Testis (tissue), 3 donors: ENCODE data around the gene HBA2. TPM values are rescaled to one million over a fixed set of nuclear protein-coding genes. Genes with fewer than 3 reads are reported as not detected.

Source experiments
- DNase-seq: peaks from one replicate; pipeline ENCODE4 v3.0.0-alpha.2; 2019
- H3K27ac ChIP-seq, 2 donors: fragments of 200-600 bp; sonication (generic); one replicate each; pipeline ENCODE4 v1.5.1; 2019
- H3K27me3 ChIP-seq: fragments of 200-600 bp; sonication (generic); one replicate; pipeline ENCODE4 v1.5.1; 2019
- H3K36me3 ChIP-seq: fragments of 200-600 bp; sonication (generic); one replicate; pipeline ENCODE4 v1.5.1; 2017; ENCODE audit warnings: low read depth; ENCODE audit errors: missing control alignments
- H3K4me1 ChIP-seq: fragments of 200-600 bp; sonication (generic); one replicate; pipeline ENCODE4 v1.5.1; 2019
- H3K4me3 ChIP-seq, 2 donors: fragments of 200-600 bp; sonication (generic); one replicate each; pipeline ENCODE4 v1.5.1; 2017 to 2019
- H3K9me3 ChIP-seq: fragments of 200-600 bp; sonication (generic); one replicate; pipeline ENCODE4 v1.5.1; 2017
- POLR2A ChIP-seq: fragments of 450-650 bp; IDR thresholded peaks from one replicate; pipeline ENCODE4 v1.6.1; 2017; ENCODE audit warnings: antibody characterized with exemption, mild to moderate bottlenecking, moderate library complexity
- WGBS, 2 donors: methylation state at CpG; one replicate each; pipeline ENCODE4 v1.1.5; 2018; 5-methylcytosine and 5-hydroxymethylcytosine counted together
- intact Hi-C: fragments of 100-400 bp; cut with DNase I; formaldehyde crosslinking; loops from one replicate; pipeline ENCODE4 v1.15.1; 2023; ENCODE audit warnings: low total_unique reads
- polyA plus RNA-seq: library from polyadenylated mRNA; stranded (reverse); fragments of 350-450 nt; fragmentation: Illumina TruSeq; extraction: RNeasy Lipid Tissue Mini Kit (QIAGEN cat#74804); gene quantifications from one replicate; pipeline ENCODE4 v1.2.3, GENCODE V29; 2014; ENCODE audit warnings: low read depth, low replicate concordance; ENCODE audit not compliant: insufficient read depth
- total RNA-seq, 2 donors: library from RNA; depleted of rRNA; stranded (reverse); fragments of >200 nt; gene quantifications; one replicate each; pipeline ENCODE4 v1.2.3, GENCODE V29; 2016
- TF ChIP-seq, protein P1 (sequence below), 3 experiments: fragments of 450-650 bp in 2 of 3; fragments of 200-600 bp in 1 of 3; sonication (generic) in 1 of 3; IDR thresholded peaks; one replicate each; pipeline ENCODE4 v1.5.1; 2016 to 2019; ENCODE audit warnings: antibody characterized with exemption in 3 of 3, mild to moderate bottlenecking in 2 of 3, moderate library complexity in 1 of 3

HBA2 gene
- total and polyA plus RNA-seq, 3 donors from 2014 or later = 7.1 to 68.9 (median 27.4) TPM

DNA sequence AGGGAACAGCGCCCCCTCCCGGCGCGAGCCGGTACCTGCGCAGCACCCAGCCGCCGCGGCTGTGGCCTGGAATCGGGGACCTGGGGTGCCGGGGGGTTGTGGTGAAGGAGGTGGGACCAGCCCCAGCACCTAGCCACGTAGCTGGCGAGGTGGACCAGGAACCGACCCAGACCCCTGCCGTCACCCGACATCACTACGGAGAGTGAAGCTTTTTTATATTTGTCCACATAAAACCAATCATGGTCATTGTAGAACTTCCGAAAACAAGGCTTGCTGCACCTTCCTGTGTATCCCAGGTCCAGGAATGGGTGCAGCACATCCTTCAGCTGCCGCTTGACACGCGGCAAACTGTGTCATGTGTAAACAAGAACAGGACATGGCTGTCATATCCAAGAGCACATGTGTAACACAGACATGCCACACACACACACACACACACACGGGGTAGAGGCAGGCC lies 8.9 kb downstream of the HBA2 start:
- WGBS, 2 donors = 9 to 24% methylated on average over 10 of the region's 22 CpGs
- H3K9me3 ChIP-seq = no peaks in the 10 kb centered on the region
- no peaks in the 10 kb centered on the region for H3K27me3 ChIP-seq
- TF ChIP-seq, protein P1, sequence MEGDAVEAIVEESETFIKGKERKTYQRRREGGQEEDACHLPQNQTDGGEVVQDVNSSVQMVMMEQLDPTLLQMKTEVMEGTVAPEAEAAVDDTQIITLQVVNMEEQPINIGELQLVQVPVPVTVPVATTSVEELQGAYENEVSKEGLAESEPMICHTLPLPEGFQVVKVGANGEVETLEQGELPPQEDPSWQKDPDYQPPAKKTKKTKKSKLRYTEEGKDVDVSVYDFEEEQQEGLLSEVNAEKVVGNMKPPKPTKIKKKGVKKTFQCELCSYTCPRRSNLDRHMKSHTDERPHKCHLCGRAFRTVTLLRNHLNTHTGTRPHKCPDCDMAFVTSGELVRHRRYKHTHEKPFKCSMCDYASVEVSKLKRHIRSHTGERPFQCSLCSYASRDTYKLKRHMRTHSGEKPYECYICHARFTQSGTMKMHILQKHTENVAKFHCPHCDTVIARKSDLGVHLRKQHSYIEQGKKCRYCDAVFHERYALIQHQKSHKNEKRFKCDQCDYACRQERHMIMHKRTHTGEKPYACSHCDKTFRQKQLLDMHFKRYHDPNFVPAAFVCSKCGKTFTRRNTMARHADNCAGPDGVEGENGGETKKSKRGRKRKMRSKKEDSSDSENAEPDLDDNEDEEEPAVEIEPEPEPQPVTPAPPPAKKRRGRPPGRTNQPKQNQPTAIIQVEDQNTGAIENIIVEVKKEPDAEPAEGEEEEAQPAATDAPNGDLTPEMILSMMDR (IDR thresholded peaks at IDR 0.05) = peak in 2 of 3 experiments; percentile 93 to 97
- no peak for TF ChIP-seq POLR2A
- intact Hi-C loops = no loop called here
- H3K36me3 ChIP-seq = no peaks in the 10 kb centered on the region
- H3K27ac ChIP-seq = no peak overlapping the region
- H3K4me3 ChIP-seq = peak overlapping the region in 1 of 2 donors; percentile 54
- peaks cover 11% of the 10 kb centered on the region for H3K4me1 ChIP-seq
- DNase-seq = no peak

DNA sequence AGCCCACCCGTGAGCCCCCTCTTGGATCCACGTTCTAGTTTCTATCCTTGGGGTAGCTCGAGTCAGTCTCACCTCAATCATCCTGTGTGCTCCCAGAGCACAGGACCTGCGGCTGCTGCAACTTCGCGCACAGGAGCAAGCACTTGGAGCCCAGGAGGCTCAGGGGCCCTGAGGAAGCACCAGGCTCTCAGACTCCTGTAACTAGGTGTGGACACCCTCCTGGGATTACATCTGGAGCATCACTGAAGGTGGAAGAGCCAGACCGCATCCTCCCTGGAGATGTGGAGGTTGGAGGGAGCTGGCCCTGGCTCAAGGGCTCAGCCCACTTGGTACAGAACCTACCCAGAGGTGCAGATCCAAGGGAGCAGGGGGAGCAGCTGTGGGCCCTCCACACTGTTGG lies 10.3 kb downstream of the HBA2 start:
- 75 to 79% methylated on average over 7 of the region's 7 CpGs for WGBS, 2 donors

DNA sequence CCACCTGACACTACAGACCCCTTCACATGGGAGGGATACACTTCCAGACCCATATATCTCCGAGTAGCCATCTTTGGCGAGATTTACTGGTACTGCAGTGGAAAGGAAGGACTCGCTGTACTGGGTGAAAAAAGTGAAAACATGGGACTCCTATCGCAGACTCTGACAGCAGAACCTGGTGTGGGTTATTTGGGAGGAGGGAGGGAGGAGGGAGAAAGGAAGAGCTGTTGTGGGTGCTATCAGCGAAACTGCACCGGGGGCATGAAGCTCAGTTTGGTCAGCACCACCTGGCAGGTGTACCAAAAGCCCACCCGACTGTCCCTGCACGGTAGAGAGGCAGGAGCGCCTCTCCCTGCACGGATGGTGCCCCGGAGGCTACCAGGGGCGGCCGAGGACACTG lies 12.5 kb downstream of the HBA2 start:
- no peaks in the 10 kb centered on the region for H3K9me3 ChIP-seq
- no peak for DNase-seq
- H3K27ac ChIP-seq = no peak overlapping the region
- no peaks in the 10 kb centered on the region for H3K36me3 ChIP-seq
- no peaks in the 10 kb centered on the region for H3K27me3 ChIP-seq
- H3K4me1 ChIP-seq = peaks cover 11% of the 10 kb centered on the region
- 77 to 79% methylated on average over 10 to 13 of the region's 13 CpGs for WGBS, 2 donors
- TF ChIP-seq, protein P1 (IDR thresholded peaks at IDR 0.05) = no peak
- no peak for TF ChIP-seq POLR2A
- intact Hi-C loops = no loop called here
- no peak overlapping the region for H3K4me3 ChIP-seq

More for the DNA sequence above, 10.3 kb downstream of the HBA2 start:
- H3K27ac ChIP-seq = no peak overlapping the region
- H3K9me3 ChIP-seq = no peaks in the 10 kb centered on the region
- DNase-seq = no peak
- TF ChIP-seq POLR2A = no peak
- TF ChIP-seq, protein P1 (IDR thresholded peaks at IDR 0.05) = no peak
- H3K4me3 ChIP-seq = no peak overlapping the region
- peaks cover 11% of the 10 kb centered on the region for H3K4me1 ChIP-seq
- no peaks in the 10 kb centered on the region for H3K36me3 ChIP-seq
- intact Hi-C loops = no loop called here
- H3K27me3 ChIP-seq = no peaks in the 10 kb centered on the region

DNA sequence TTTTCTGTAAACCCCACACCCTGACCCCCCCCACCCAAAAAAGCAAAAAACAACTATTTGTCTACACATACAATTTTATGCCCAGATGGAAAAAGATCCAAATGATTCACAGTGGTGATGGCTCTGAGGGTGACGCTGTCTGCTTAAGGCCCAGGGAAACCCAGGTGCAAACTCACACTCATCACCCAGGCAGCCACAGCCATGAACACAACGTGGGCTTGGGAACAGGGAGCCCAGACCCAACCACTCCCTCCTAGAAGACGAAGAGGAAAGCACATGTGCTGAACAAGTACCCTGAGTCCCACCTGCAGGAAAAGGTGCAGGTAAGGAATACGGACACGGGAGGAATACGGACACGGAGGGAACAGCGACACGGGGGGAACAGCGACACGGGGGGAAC lies 13.0 kb downstream of the HBA2 start:
- intact Hi-C loops = no loop called here
- H3K36me3 ChIP-seq = no peaks in the 10 kb centered on the region
- TF ChIP-seq, protein P1 (IDR thresholded peaks at IDR 0.05) = no peak
- WGBS, 2 donors = 65 to 69% methylated on average over 6 of the region's 11 CpGs
- peaks cover 7% of the 10 kb centered on the region for H3K4me1 ChIP-seq
- no peak overlapping the region for H3K27ac ChIP-seq
- no peaks in the 10 kb centered on the region for H3K27me3 ChIP-seq
- DNase-seq = no peak
- no peak overlapping the region for H3K4me3 ChIP-seq
- H3K9me3 ChIP-seq = no peaks in the 10 kb centered on the region

DNA sequence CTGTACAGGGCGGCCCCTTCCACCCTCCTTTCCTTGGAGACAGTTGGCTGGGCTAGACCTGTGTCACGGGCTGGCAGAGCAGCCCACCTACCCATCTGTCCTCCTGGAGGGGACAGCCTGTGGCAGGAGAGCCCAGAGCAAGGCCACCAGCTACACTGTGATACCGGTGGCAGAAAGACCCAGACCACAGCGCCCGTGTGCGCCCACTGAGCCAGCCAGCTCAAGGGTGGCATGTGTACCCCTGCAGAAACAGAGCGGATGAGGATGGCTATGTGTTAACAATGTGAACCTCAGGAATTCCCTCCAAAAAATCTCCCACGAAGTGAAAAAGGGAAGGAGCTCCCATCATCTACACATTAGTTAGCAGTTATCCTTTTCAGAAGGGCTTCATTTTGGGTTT lies 14.7 kb downstream of the HBA2 start:
- no peaks in the 10 kb centered on the region for H3K36me3 ChIP-seq
- H3K9me3 ChIP-seq = no peaks in the 10 kb centered on the region
- H3K4me3 ChIP-seq = no peak overlapping the region
- H3K27ac ChIP-seq = no peak overlapping the region
- no peak for TF ChIP-seq POLR2A
- TF ChIP-seq, protein P1 (IDR thresholded peaks at IDR 0.05) = no peak
- no peaks in the 10 kb centered on the region for H3K27me3 ChIP-seq
- no peak for DNase-seq
- WGBS, 2 donors = 89 to 92% methylated on average over 4 to 8 of the region's 8 CpGs
- no peaks in the 10 kb centered on the region for H3K4me1 ChIP-seq
- intact Hi-C loops = no loop called here
